Stimulated activated naive CD8-positive, alpha-beta T cell treated with anti-CD3 and anti-CD28 coated beads, Interleukin-15, Interleukin-2, amounts not matched to agents 100 U/mL and 50 U/mL, for 24 hours (primary cell): ENCODE results near the gene SLBP.

Experiments
- ATAC-seq: fragments of 150-1000 bp; cut with Tn5 transposase; one replicate; pipeline ENCODE4 v1.10.0; 2021
- DNase-seq: peaks from one replicate; pipeline ENCODE4 v3.0.0; 2021

SLBP gene

GRCh38 chr4:1749370-1749769, 37.3 kb upstream of the SLBP start:
- DNase-seq (no peak), ATAC-seq (no peak)

GRCh38 chr4:1748465-1748995, 36.4 kb upstream of the SLBP start:
- peak; percentile 59 for ATAC-seq

GRCh38 chr4:1747603-1747967, 35.5 kb upstream of the SLBP start:
- ATAC-seq = no peak
- no peak for DNase-seq

More at GRCh38 chr4:1748465-1748995, 36.4 kb upstream of the SLBP start:
- DNase-seq = peak; percentile 94

GRCh38 chr4:1746919-1747602, 34.9 kb upstream of the SLBP start:
- DNase-seq (no peak), ATAC-seq (no peak)

- peak; percentile 95 for DNase-seq
- ATAC-seq = peak; percentile 85
Observed at GRCh38 chr4:1746265-1746691, 34.2 kb upstream of the SLBP start.

GRCh38 chr4:1745697-1746096, 33.6 kb upstream of the SLBP start:
- no peak for ATAC-seq
- no peak for DNase-seq

GRCh38 chr4:1745165-1745564, 33.0 kb upstream of the SLBP start:
- DNase-seq (no peak), ATAC-seq (no peak)

GRCh38 chr4:1744552-1744951, 32.4 kb upstream of the SLBP start:
- no peak for DNase-seq
- no peak for ATAC-seq

GRCh38 chr4:1743975-1744374, 31.9 kb upstream of the SLBP start:
- ATAC-seq = no peak
- DNase-seq = no peak

- DNase-seq = no peak
- no peak for ATAC-seq
Observed at GRCh38 chr4:1743551-1743950, 31.4 kb upstream of the SLBP start.

GRCh38 chr4:1741208-1741607, 29.1 kb upstream of the SLBP start:
- no peak for ATAC-seq
- DNase-seq = no peak

- DNase-seq (no peak), ATAC-seq (no peak)
Observed at GRCh38 chr4:1740021-1740545, 28.0 kb upstream of the SLBP start.

- DNase-seq (no peak), ATAC-seq (no peak)
Observed at GRCh38 chr4:1739358-1739757, 27.2 kb upstream of the SLBP start.

- DNase-seq (no peak), ATAC-seq (no peak)
Observed at GRCh38 chr4:1738410-1738809, 26.3 kb upstream of the SLBP start.

GRCh38 chr4:1737666-1738065, 25.5 kb upstream of the SLBP start:
- DNase-seq (no peak), ATAC-seq (no peak)

GRCh38 chr4:1736812-1737211, 24.7 kb upstream of the SLBP start:
- DNase-seq (no peak), ATAC-seq (no peak)

GRCh38 chr4:1735215-1735614, 23.1 kb upstream of the SLBP start:
- no peak for ATAC-seq
- DNase-seq = no peak

GRCh38 chr4:1732911-1733310, 20.8 kb upstream of the SLBP start:
- no peak for DNase-seq
- no peak for ATAC-seq

- DNase-seq (no peak), ATAC-seq (peak; percentile 67)
Observed at GRCh38 chr4:1731180-1731579, 19.1 kb upstream of the SLBP start.

GRCh38 chr4:1730532-1731135, 18.5 kb upstream of the SLBP start:
- ATAC-seq (no peak), DNase-seq (no peak)

GRCh38 chr4:1728061-1728980, 16.2 kb upstream of the SLBP start:
- DNase-seq (no peak), ATAC-seq (no peak)
